ENCODE results near the gene RELN. TPM values are rescaled to one million over a fixed set of nuclear protein-coding genes. Genes with fewer than 3 reads are reported as not detected.

The RELN gene
- total and polyA plus RNA-seq, 2 donors from 2014 or later = 0.95 to 5.4 TPM

DNA sequence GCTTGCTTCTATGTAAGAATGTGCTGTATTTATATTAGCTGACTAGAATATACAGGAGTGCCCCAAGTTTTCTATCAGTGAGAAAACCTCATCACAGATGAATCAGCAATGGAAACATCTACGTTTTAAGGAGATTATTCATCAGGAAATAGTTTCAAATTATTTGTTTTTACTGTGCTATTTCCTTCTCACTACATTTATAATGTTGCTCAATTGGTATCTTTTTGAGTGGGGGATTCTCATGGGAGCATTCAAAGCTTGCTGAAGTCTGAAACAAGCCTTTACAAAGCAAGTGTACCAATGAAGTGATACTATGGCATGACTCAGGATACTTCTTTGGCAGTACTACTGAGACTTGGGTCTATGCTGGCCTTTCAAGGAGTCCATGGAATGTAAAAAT, 352.4 kb downstream of the RELN start:
- Histone ChIP-seq H3K36me3 (ENCODE audit: control insufficient read depth in 2 of 3, insufficient read depth in 3 of 3, low read length in 3 of 3) (no peaks in the 10 kb centered on the region), H3K4me1 (ENCODE audit: control insufficient read depth in 2 of 3, insufficient read depth in 2 of 3, low read depth in 1 of 3, low read length in 3 of 3) (no peaks in the 10 kb centered on the region), H3K9ac (ENCODE audit: low read length in 3 of 3) (no peak overlapping the region), H3K9me3 (ENCODE audit: control insufficient read depth in 2 of 3, insufficient read depth in 1 of 3, low read length in 3 of 3) (no peaks in the 10 kb centered on the region), H3K27me3 (ENCODE audit: control insufficient read depth, insufficient read depth, low read length) (no peaks in the 10 kb centered on the region), H3K27ac (ENCODE audit: low read depth in 2 of 2, low read length in 2 of 2) (no peak overlapping the region), H3K4me3 (ENCODE audit: low read length in 3 of 3) (no peak overlapping the region)
- FAIRE-seq (no peak), DNase-seq (no peak)
- TF ChIP-seq, protein P1, sequence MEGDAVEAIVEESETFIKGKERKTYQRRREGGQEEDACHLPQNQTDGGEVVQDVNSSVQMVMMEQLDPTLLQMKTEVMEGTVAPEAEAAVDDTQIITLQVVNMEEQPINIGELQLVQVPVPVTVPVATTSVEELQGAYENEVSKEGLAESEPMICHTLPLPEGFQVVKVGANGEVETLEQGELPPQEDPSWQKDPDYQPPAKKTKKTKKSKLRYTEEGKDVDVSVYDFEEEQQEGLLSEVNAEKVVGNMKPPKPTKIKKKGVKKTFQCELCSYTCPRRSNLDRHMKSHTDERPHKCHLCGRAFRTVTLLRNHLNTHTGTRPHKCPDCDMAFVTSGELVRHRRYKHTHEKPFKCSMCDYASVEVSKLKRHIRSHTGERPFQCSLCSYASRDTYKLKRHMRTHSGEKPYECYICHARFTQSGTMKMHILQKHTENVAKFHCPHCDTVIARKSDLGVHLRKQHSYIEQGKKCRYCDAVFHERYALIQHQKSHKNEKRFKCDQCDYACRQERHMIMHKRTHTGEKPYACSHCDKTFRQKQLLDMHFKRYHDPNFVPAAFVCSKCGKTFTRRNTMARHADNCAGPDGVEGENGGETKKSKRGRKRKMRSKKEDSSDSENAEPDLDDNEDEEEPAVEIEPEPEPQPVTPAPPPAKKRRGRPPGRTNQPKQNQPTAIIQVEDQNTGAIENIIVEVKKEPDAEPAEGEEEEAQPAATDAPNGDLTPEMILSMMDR (IDR thresholded peaks at IDR 0.05; ENCODE audit: borderline replicate concordance, extremely low read depth, insufficient read depth) = no peak
- intact Hi-C loops (cut with DNase I) = no loop called here

DNA sequence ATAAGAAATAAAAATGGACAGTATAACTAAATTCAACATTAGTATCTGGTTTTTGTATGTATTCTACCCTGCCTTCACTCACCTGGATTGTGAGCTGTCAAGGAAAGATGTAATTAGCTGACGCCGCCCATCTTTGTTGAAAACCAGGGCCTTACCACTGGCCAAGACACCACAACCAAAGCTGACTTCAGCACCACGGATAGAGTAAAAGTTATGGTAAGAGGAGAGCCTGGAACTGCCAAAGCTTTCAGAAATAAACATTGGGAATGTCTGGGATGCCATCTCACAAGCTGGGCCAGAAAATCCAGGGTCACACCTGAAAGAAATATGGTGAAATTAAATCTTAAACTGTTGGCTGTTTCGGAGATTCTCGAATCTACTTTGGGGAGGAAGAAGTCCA, 353.3 kb downstream of the RELN start:
- Histone ChIP-seq H3K4me3 (ENCODE audit: low read length in 3 of 3) (no peak overlapping the region), H3K27ac (ENCODE audit: low read depth in 2 of 2, low read length in 2 of 2) (no peak overlapping the region), H3K9me3 (ENCODE audit: control insufficient read depth in 2 of 3, insufficient read depth in 1 of 3, low read length in 3 of 3) (no peaks in the 10 kb centered on the region), H3K9ac (ENCODE audit: low read length in 3 of 3) (no peak overlapping the region), H3K36me3 (ENCODE audit: control insufficient read depth in 2 of 3, insufficient read depth in 3 of 3, low read length in 3 of 3) (no peaks in the 10 kb centered on the region), H3K4me1 (ENCODE audit: control insufficient read depth in 2 of 3, insufficient read depth in 2 of 3, low read depth in 1 of 3, low read length in 3 of 3) (no peaks in the 10 kb centered on the region), H3K27me3 (ENCODE audit: control insufficient read depth, insufficient read depth, low read length) (no peaks in the 10 kb centered on the region)
- FAIRE-seq (no peak), DNase-seq (peak in 2 of 5 donors; percentile 6 to 10)
- TF ChIP-seq, protein P1 (IDR thresholded peaks at IDR 0.05; ENCODE audit: borderline replicate concordance, extremely low read depth, insufficient read depth) = no peak
- intact Hi-C loops (cut with DNase I) = no loop called here

DNA sequence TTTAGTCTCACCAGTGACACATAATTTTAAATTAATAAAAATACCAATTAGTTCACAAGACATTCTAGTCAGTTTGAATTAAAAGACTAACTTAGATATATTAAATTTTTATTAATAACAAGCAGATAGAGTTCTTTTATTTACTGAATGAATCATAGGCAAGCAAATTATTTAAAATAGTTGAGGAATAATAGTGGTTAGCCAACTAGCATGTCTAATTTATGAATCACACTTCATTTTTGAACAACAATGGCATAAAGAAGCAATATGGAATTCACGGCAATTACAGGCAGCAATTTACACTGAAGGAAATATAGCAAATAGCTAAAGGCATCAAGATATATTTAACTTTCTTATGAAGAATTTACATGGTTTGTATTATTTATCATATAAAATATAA, 356.5 kb downstream of the RELN start:
- DNase-seq (no peak), FAIRE-seq (no peak)
- Histone ChIP-seq H3K27ac (ENCODE audit: low read depth in 2 of 2, low read length in 2 of 2) (no peak overlapping the region), H3K4me3 (ENCODE audit: low read length in 3 of 3) (no peak overlapping the region), H3K4me1 (ENCODE audit: control insufficient read depth in 2 of 3, insufficient read depth in 2 of 3, low read depth in 1 of 3, low read length in 3 of 3) (no peaks in the 10 kb centered on the region), H3K9me3 (ENCODE audit: control insufficient read depth in 2 of 3, insufficient read depth in 1 of 3, low read length in 3 of 3) (no peaks in the 10 kb centered on the region), H3K27me3 (ENCODE audit: control insufficient read depth, insufficient read depth, low read length) (no peaks in the 10 kb centered on the region), H3K36me3 (ENCODE audit: control insufficient read depth in 2 of 3, insufficient read depth in 3 of 3, low read length in 3 of 3) (no peaks in the 10 kb centered on the region), H3K9ac (ENCODE audit: low read length in 3 of 3) (no peak overlapping the region)
- TF ChIP-seq, protein P1 (IDR thresholded peaks at IDR 0.05; ENCODE audit: borderline replicate concordance, extremely low read depth, insufficient read depth) = no peak
- intact Hi-C loops (cut with DNase I) = no loop called here

DNA sequence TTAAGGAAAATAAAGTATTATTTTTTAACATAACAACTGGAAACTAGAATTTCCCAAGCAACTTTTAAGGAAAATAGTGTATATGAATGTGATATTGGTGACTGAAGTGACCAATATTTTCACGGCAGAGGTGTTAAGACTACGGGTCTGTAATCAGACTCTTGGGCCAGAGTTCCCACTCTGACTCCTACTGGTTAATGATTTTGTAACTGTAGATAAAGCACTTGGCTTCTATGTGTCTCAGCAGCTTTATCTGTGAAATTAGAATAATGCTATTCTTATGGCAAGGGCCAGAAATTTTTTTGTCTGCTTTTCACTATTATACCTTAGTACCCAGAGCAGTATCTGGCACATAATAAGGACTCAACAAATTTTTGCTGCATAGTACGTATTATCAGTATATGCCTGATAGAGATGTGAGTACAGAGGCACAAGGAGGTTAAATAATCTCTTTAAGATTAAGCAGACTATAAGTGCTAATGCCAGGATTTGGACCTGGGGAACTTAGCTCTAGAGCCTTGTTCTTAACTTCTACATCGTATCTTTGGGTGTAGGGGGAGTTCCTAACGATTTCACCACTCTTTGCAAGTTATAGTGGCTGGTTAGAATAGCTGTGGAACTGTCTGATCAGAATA, 357.3 kb downstream of the RELN start:
- no peak overlapping the region for H3K9ac ChIP-seq (ENCODE audit: low read length in 3 of 3)
- FAIRE-seq (no peak), DNase-seq (no peak)
- no peaks in the 10 kb centered on the region for H3K27me3 ChIP-seq (ENCODE audit: control insufficient read depth, insufficient read depth, low read length)
- intact Hi-C loops (cut with DNase I) = no loop called here
- H3K27ac ChIP-seq (ENCODE audit: low read depth in 2 of 2, low read length in 2 of 2) = no peak overlapping the region
- no peaks in the 10 kb centered on the region for H3K4me1 ChIP-seq (ENCODE audit: control insufficient read depth in 2 of 3, insufficient read depth in 2 of 3, low read depth in 1 of 3, low read length in 3 of 3)
- TF ChIP-seq, protein P1 (IDR thresholded peaks at IDR 0.05; ENCODE audit: borderline replicate concordance, extremely low read depth, insufficient read depth) = no peak
- no peak overlapping the region for H3K4me3 ChIP-seq (ENCODE audit: low read length in 3 of 3)
- no peaks in the 10 kb centered on the region for H3K36me3 ChIP-seq (ENCODE audit: control insufficient read depth in 2 of 3, insufficient read depth in 3 of 3, low read length in 3 of 3)
- no peaks in the 10 kb centered on the region for H3K9me3 ChIP-seq (ENCODE audit: control insufficient read depth in 2 of 3, insufficient read depth in 1 of 3, low read length in 3 of 3)
